HepG2 (cell line): ENCODE measurements around the gene TM9SF2. TPM values are rescaled to one million over a fixed set of nuclear protein-coding genes. Genes with fewer than 3 reads are reported as not detected.

Experiments
- ADNP ChIP-seq: sonication (generic); formaldehyde crosslinking; IDR thresholded peaks from 2 replicates; pipeline ENCODE4 v1.4.0; 2020; ENCODE audit warnings: missing genetic modification reagents
- FLYWCH1 ChIP-seq: sonication (generic); formaldehyde crosslinking; IDR thresholded peaks from 2 replicates; pipeline ENCODE4 v1.8.1; 2023; ENCODE audit warnings: mild to moderate bottlenecking, missing genetic modification reagents
- HOXA3 ChIP-seq: sonication (generic); formaldehyde crosslinking; IDR thresholded peaks from 2 replicates; pipeline ENCODE4 v1.5.0; 2020; ENCODE audit warnings: missing genetic modification reagents
- MXD1 ChIP-seq: sonication (generic); formaldehyde crosslinking; IDR thresholded peaks from 2 replicates; pipeline ENCODE4 v1.4.0; 2020; ENCODE audit warnings: mild to moderate bottlenecking, missing genetic modification reagents
- NFATC3 ChIP-seq: sonication (generic); formaldehyde crosslinking; IDR thresholded peaks from 2 replicates; pipeline ENCODE4 v1.5.1; 2020; ENCODE audit warnings: mild to moderate bottlenecking, missing genetic modification reagents
- NFIB ChIP-seq: sonication (generic); formaldehyde crosslinking; IDR thresholded peaks from 2 replicates; pipeline ENCODE4 v1.9.0; 2021; ENCODE audit warnings: missing genetic modification reagents, mild to moderate bottlenecking, borderline replicate concordance
- NR2F1 ChIP-seq, 2 experiments: fragments of 450-650 bp in 1 of 2; formaldehyde crosslinking in 1 of 2; IDR thresholded peaks; 2 replicates each; pipeline versions ENCODE4 v1.5.0 to v1.6.1; 2016 to 2020; ENCODE audit warnings: mild to moderate bottlenecking in 1 of 2, missing compliant biosample characterization in 1 of 2, missing genetic modification reagents in 1 of 2, moderate library complexity in 1 of 2
- PATZ1 ChIP-seq: sonication (generic); formaldehyde crosslinking; IDR thresholded peaks from 2 replicates; pipeline ENCODE4 v1.4.0; 2020; ENCODE audit warnings: missing genetic modification reagents
- PHF21A ChIP-seq: sonication (generic); formaldehyde crosslinking; IDR thresholded peaks from 2 replicates; pipeline ENCODE4 v1.5.0; 2020; ENCODE audit warnings: mild to moderate bottlenecking, missing genetic modification reagents
- PHF5A ChIP-seq: IDR thresholded peaks from one replicate; pipeline ENCODE4 v1.6.1; 2018; ENCODE audit warnings: low read depth, missing genetic modification reagents; ENCODE audit not compliant: unreplicated experiment
- RARA ChIP-seq: IDR thresholded peaks from 2 replicates; pipeline ENCODE4 v1.6.1; 2016; ENCODE audit warnings: missing genetic modification reagents, missing compliant biosample characterization
- TBX3 ChIP-seq: fragments of 450-650 bp; IDR thresholded peaks from 2 replicates; pipeline ENCODE4 v1.6.1; 2017; ENCODE audit warnings: antibody characterized with exemption, mild to moderate bottlenecking, inconsistent platforms, borderline replicate concordance
- TEAD3 ChIP-seq: optimal IDR thresholded peaks from 2 replicates; pipeline ENCODE3; 2016; ENCODE audit warnings: borderline replicate concordance
- TFDP1 ChIP-seq: IDR thresholded peaks from 2 replicates; pipeline ENCODE4 v1.6.1; 2016; ENCODE audit warnings: missing compliant biosample characterization, missing genetic modification reagents, borderline replicate concordance
- ZFP90 ChIP-seq: sonication (generic); formaldehyde crosslinking; IDR thresholded peaks from 2 replicates; pipeline ENCODE4 v1.8.0; 2022; ENCODE audit warnings: missing genetic modification reagents, mild to moderate bottlenecking, inconsistent platforms, borderline replicate concordance
- ZNF10 ChIP-seq: sonication (generic); formaldehyde crosslinking; IDR thresholded peaks from 2 replicates; pipeline ENCODE4 v1.4.0; 2020; ENCODE audit warnings: mild to moderate bottlenecking, low read depth, missing genetic modification reagents, borderline replicate concordance
- ZNF160 ChIP-seq: sonication (generic); formaldehyde crosslinking; IDR thresholded peaks from 2 replicates; pipeline ENCODE4 v1.8.0; 2022; ENCODE audit warnings: mild to moderate bottlenecking, inconsistent platforms, missing genetic modification reagents
- ZNF24 ChIP-seq: fragments of 450-650 bp; IDR thresholded peaks from 2 replicates; pipeline ENCODE4 v1.6.1; 2017; ENCODE audit warnings: antibody characterized with exemption, mild to moderate bottlenecking
- ZNF720 ChIP-seq: sonication (generic); formaldehyde crosslinking; IDR thresholded peaks from 2 replicates; pipeline ENCODE4 v1.4.0; 2020; ENCODE audit warnings: missing genetic modification reagents
- ZNF75D ChIP-seq: sonication (generic); formaldehyde crosslinking; IDR thresholded peaks from 2 replicates; pipeline ENCODE4 v1.8.1; 2023; ENCODE audit warnings: missing genetic modification reagents, mild to moderate bottlenecking, borderline replicate concordance
- ZNF761 ChIP-seq: sonication (generic); formaldehyde crosslinking; conservative IDR thresholded peaks from 2 replicates; pipeline ENCODE4 v1.4.0; 2020; ENCODE audit warnings: mild to moderate bottlenecking, missing genetic modification reagents
- ZNF781 ChIP-seq: sonication (generic); formaldehyde crosslinking; IDR thresholded peaks from 2 replicates; pipeline ENCODE4 v1.5.1; 2020; ENCODE audit warnings: borderline replicate concordance, mild to moderate bottlenecking, missing genetic modification reagents; ENCODE audit errors: not compliant biosample characterization
- polyA plus RNA-seq, 8 experiments: library from polyadenylated mRNA; depleted of rRNA in 3 of 8; stranded (reverse) in 7 of 8; unstranded in 1 of 8; fragments of >200 nt; fragmentation: Illumina TruSeq in 4 of 8; extraction: Trizol in 4 of 8; gene quantifications; 2 replicates each; pipeline versions ENCODE4 v1.2.1 to v1.2.3, GENCODE V29; 2011 to 2016; ENCODE audit warnings: low read depth in 4 of 8, missing spikeins in 1 of 8, mixed read lengths in 1 of 8; ENCODE audit not compliant: insufficient read depth in 1 of 8
- total RNA-seq, 5 experiments: library from RNA; depleted of rRNA; stranded (reverse); fragments of >200 nt; fragmentation: Illumina TruSeq; extraction: Trizol; gene quantifications; 2 replicates each; pipeline ENCODE4 v1.2.3, GENCODE V29; 2016; ENCODE audit warnings: low read depth in 1 of 5
- TF ChIP-seq, protein P1 (sequence below): sonication (generic); formaldehyde crosslinking; IDR thresholded peaks from 2 replicates; pipeline ENCODE4 v1.4.0; 2020; ENCODE audit warnings: mild to moderate bottlenecking, low read depth, missing genetic modification reagents
- TF ChIP-seq, protein P2 (sequence below): sonication (generic); formaldehyde crosslinking; IDR thresholded peaks from 2 replicates; pipeline ENCODE4 v1.4.0; 2020; ENCODE audit warnings: missing genetic modification reagents

The TM9SF2 gene
- total and polyA plus RNA-seq, 2 of the 13 experiments (the other 11 are each of a cell fraction or from before 2014, with no cell fraction given) = 94.1 to 123 TPM

DNA sequence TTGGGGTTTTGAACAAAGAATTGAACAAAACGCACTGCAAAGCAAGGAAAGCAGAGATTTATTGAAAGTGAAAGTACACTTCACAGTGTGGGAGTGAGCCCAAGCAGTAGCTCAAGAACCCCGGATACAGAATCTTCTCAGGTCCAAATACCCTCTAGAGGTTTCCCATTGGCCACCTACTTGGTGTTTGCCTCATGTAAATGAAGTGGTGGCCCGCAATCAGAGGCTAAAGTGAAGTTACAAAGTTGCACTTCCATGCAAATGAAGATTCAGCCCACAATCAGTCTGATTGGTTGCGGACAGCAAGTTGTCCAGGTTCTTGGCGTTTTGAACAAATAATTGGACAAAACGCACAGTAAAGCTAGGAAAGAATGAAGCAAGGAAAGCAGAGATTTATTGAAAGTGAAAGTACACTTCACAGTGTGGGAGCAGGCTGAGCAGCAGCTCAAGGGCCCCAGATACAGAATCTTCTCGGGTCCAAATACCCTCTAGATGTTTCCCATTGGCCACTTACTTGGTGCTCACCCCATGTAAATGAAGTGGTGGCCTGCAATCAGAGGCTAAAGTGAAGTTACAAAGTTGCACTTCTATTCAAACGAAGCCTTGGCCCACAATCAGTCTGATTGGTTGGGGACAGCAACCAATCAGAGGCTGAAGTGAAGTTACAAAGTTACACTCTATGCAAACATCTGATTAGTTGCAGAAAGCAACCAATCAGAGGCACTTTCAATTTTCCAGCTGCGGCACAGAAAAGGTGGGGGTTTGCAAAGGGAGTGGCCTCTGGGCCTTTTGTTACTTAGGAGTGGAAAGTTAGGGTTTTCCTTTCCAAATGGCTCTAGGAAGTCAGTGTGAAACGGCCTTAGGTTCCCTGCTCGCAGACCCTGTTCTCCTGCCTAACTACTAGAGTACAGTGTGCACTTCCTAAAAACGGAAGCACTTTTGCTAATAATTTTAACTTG, 4.8 kb upstream of the TM9SF2 start (continued):
- TF ChIP-seq MXD1 (no peak), ZNF761 (CRISPR knock-in tag) (no peak), TEAD3 (CRISPR knock-in tag) (no peak), ZNF720 (CRISPR knock-in tag) (no peak), PATZ1 (CRISPR knock-in tag) (0 out of 2 replicates have a peak, but pooled peaks have one; percentile 27), ZNF160 (CRISPR knock-in tag) (no peak), TFDP1 (CRISPR knock-in tag) (no peak), RARA (CRISPR knock-in tag) (no peak), FLYWCH1 (no peak), PHF21A (peak; percentile 90), NR2F1 (CRISPR knock-in tag; IDR thresholded peaks at IDR 0.05) (no peak), PHF5A (no peak), ZNF75D (CRISPR knock-in tag) (no peak), NFATC3 (no peak), ZFP90 (CRISPR knock-in tag) (0 out of 2 replicates have a peak, but pooled peaks have one; percentile 66), ZNF10 (CRISPR knock-in tag) (no peak), ZNF781 (CRISPR knock-in tag) (no peak), ADNP (CRISPR knock-in tag) (no peak), HOXA3 (CRISPR knock-in tag) (no peak; the same call in 1 of the 2 replicates), NFIB (CRISPR knock-in tag) (no peak), TBX3 (no peak), ZNF24 (peak; percentile 83; the same call in 1 of the 2 replicates)
- TF ChIP-seq, protein P1, sequence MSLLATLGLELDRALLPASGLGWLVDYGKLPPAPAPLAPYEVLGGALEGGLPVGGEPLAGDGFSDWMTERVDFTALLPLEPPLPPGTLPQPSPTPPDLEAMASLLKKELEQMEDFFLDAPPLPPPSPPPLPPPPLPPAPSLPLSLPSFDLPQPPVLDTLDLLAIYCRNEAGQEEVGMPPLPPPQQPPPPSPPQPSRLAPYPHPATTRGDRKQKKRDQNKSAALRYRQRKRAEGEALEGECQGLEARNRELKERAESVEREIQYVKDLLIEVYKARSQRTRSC (CRISPR knock-in tag) = no peak
- TF ChIP-seq, protein P2, sequence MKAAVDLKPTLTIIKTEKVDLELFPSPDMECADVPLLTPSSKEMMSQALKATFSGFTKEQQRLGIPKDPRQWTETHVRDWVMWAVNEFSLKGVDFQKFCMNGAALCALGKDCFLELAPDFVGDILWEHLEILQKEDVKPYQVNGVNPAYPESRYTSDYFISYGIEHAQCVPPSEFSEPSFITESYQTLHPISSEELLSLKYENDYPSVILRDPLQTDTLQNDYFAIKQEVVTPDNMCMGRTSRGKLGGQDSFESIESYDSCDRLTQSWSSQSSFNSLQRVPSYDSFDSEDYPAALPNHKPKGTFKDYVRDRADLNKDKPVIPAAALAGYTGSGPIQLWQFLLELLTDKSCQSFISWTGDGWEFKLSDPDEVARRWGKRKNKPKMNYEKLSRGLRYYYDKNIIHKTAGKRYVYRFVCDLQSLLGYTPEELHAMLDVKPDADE (CRISPR knock-in tag) = no peak
